WTC11 (cell line): Measurements from ENCODE around the gene PARP12. TPM values are rescaled to one million over a fixed set of nuclear protein-coding genes. Genes with fewer than 3 reads are reported as not detected.

Experiments
- ATAC-seq: fragments of 200-7000 bp; cut with Tn5 transposase; 2 replicates; pipeline ENCODE4 v1.10.0; 2021; ENCODE audit warnings: mild to moderate bottlenecking, moderate library complexity
- Bru-seq: library from RNA; stranded (reverse); fragments of 400-500 nt; gene quantifications from one replicate; lab custom pipeline; 2021; lab: Mats Ljungman, UMichigan
- CTCF ChIA-PET: fragments of 300-600 bp; sonication (Branson Sonifier 250); formaldehyde crosslinking; loops from one replicate; lab custom pipeline; 2021; ENCODE audit warnings: antibody characterized with exemption; lab: Charles Lee
- POLR2A ChIA-PET: fragments of 350-600 bp; sonication (Branson Sonifier 250); formaldehyde crosslinking; loops from one replicate; lab custom pipeline; 2021; ENCODE audit warnings: antibody characterized with exemption; lab: Charles Lee
- DNase-seq: peaks from one replicate; pipeline ENCODE4 v3.0.0; 2021; ENCODE audit warnings: low spot score
- H3K27ac Mint-ChIP-seq: 2 replicates; pipeline ENCODE4 v1.8.0; 2021; ENCODE audit warnings: mixed read lengths
- H3K27me3 Mint-ChIP-seq: 2 replicates; pipeline ENCODE4 v1.8.0; 2021; ENCODE audit warnings: low read depth, mild to moderate bottlenecking, moderate library complexity, mixed read lengths
- H3K36me3 Mint-ChIP-seq: 2 replicates; pipeline ENCODE4 v1.8.0; 2021; ENCODE audit warnings: mixed read lengths
- H3K4me1 Mint-ChIP-seq: 2 replicates; pipeline ENCODE4 v1.8.0; 2022; ENCODE audit warnings: mixed read lengths
- H3K4me3 Mint-ChIP-seq: 2 replicates; pipeline ENCODE4 v1.8.0; 2021; ENCODE audit warnings: mild to moderate bottlenecking, moderate library complexity, mixed read lengths
- H3K9me3 Mint-ChIP-seq: 2 replicates; pipeline ENCODE4 v1.8.0; 2021; ENCODE audit warnings: mixed read lengths
- ATF1 ChIP-seq: sonication (generic); formaldehyde crosslinking; IDR thresholded peaks from 2 replicates; pipeline ENCODE4 v1.8.1; 2023; ENCODE audit warnings: mild to moderate bottlenecking, moderate library complexity, missing genetic modification reagents
- ATF3 ChIP-seq: sonication (generic); formaldehyde crosslinking; conservative IDR thresholded peaks from 2 replicates; pipeline ENCODE4 v1.8.1; 2022; ENCODE audit warnings: mild to moderate bottlenecking, missing genetic modification reagents
- FOXK1 ChIP-seq: sonication (generic); formaldehyde crosslinking; IDR thresholded peaks from 2 replicates; pipeline ENCODE4 v1.8.0; 2022; ENCODE audit warnings: mild to moderate bottlenecking, moderate library complexity, missing genetic modification reagents
- FOXP4 ChIP-seq: sonication (generic); formaldehyde crosslinking; IDR thresholded peaks from 2 replicates; pipeline ENCODE4 v1.8.0; 2022; ENCODE audit warnings: mild to moderate bottlenecking, missing genetic modification reagents
- HMGXB4 ChIP-seq: sonication (generic); formaldehyde crosslinking; IDR thresholded peaks from 2 replicates; pipeline ENCODE4 v1.8.1; 2023; ENCODE audit warnings: mild to moderate bottlenecking, moderate library complexity, missing genetic modification reagents
- IRF1 ChIP-seq: sonication (generic); formaldehyde crosslinking; IDR thresholded peaks from 2 replicates; pipeline ENCODE4 v1.8.0; 2023; ENCODE audit warnings: missing genetic modification reagents
- JAZF1 ChIP-seq: fragments of 250-450 bp; sonication (Bioruptor Pico); IDR thresholded peaks from 2 replicates; pipeline ENCODE4 v1.9.0; 2021; ENCODE audit warnings: moderate library complexity, mild to moderate bottlenecking, inconsistent platforms
- JUN ChIP-seq: sonication (generic); formaldehyde crosslinking; IDR thresholded peaks from 2 replicates; pipeline ENCODE4 v1.8.0; 2023; ENCODE audit warnings: mild to moderate bottlenecking, missing genetic modification reagents
- KAT7 ChIP-seq: sonication (generic); formaldehyde crosslinking; IDR thresholded peaks from 2 replicates; pipeline ENCODE4 v1.8.1; 2023; ENCODE audit warnings: missing genetic modification reagents, mild to moderate bottlenecking, borderline replicate concordance
- MAX ChIP-seq: sonication (generic); formaldehyde crosslinking; IDR thresholded peaks from 2 replicates; pipeline ENCODE4 v1.8.0; 2022; ENCODE audit warnings: mild to moderate bottlenecking, missing genetic modification reagents
- MXD4 ChIP-seq: fragments of 250-450 bp; sonication (Bioruptor Pico); IDR thresholded peaks from 2 replicates; pipeline ENCODE4 v1.8.0; 2021; ENCODE audit warnings: mild to moderate bottlenecking, moderate library complexity, borderline replicate concordance
- NFYB ChIP-seq: sonication (generic); formaldehyde crosslinking; conservative IDR thresholded peaks from 2 replicates; pipeline ENCODE4 v1.8.0; 2022; ENCODE audit warnings: low read depth, missing genetic modification reagents
- NR2C2 ChIP-seq: sonication (generic); formaldehyde crosslinking; IDR thresholded peaks from 2 replicates; pipeline ENCODE4 v1.8.0; 2022; ENCODE audit warnings: mild to moderate bottlenecking, missing genetic modification reagents
- SMAD3 ChIP-seq: sonication (generic); formaldehyde crosslinking; IDR thresholded peaks from 2 replicates; pipeline ENCODE4 v1.8.0; 2022; ENCODE audit warnings: missing genetic modification reagents, mild to moderate bottlenecking, borderline replicate concordance
- TEAD1 ChIP-seq: sonication (generic); formaldehyde crosslinking; IDR thresholded peaks from 2 replicates; pipeline ENCODE4 v1.8.0; 2022; ENCODE audit warnings: mild to moderate bottlenecking, missing genetic modification reagents
- TP53 ChIP-seq: sonication (generic); formaldehyde crosslinking; IDR thresholded peaks from 2 replicates; pipeline ENCODE4 v1.8.1; 2023; ENCODE audit warnings: mild to moderate bottlenecking, missing genetic modification reagents
- ZBTB43 ChIP-seq: sonication (generic); formaldehyde crosslinking; IDR thresholded peaks from 2 replicates; pipeline ENCODE4 v1.8.1; 2023; ENCODE audit warnings: mild to moderate bottlenecking, missing genetic modification reagents
- ZNF121 ChIP-seq: sonication (generic); formaldehyde crosslinking; IDR thresholded peaks from 2 replicates; pipeline ENCODE4 v1.8.0; 2023; ENCODE audit warnings: missing genetic modification reagents
- ZNF219 ChIP-seq: sonication (generic); formaldehyde crosslinking; IDR thresholded peaks from 2 replicates; pipeline ENCODE4 v1.8.0; 2023; ENCODE audit warnings: missing genetic modification reagents, mild to moderate bottlenecking, borderline replicate concordance
- ZNF281 ChIP-seq: sonication (generic); formaldehyde crosslinking; IDR thresholded peaks from 2 replicates; pipeline ENCODE4 v1.8.0; 2023; ENCODE audit warnings: mild to moderate bottlenecking, missing genetic modification reagents
- ZNF317 ChIP-seq: sonication (generic); formaldehyde crosslinking; IDR thresholded peaks from 2 replicates; pipeline ENCODE4 v1.8.1; 2023; ENCODE audit warnings: low read depth, mild to moderate bottlenecking, moderate library complexity, missing genetic modification reagents, borderline replicate concordance
- ZNF416 ChIP-seq: fragments of 250-450 bp; sonication (Bioruptor Pico); IDR thresholded peaks from 2 replicates; pipeline ENCODE4 v1.9.0; 2021; ENCODE audit warnings: mild to moderate bottlenecking, inconsistent platforms
- ZNF512 ChIP-seq: sonication (generic); formaldehyde crosslinking; IDR thresholded peaks from 2 replicates; pipeline ENCODE4 v1.8.1; 2022; ENCODE audit warnings: missing genetic modification reagents, borderline replicate concordance
- long read RNA-seq, 3 experiments: library from RNA in 1 of 3; library from capped mRNA in 1 of 3; library from polyadenylated mRNA in 1 of 3; unstranded in 2 of 3; stranded (forward) in 1 of 3; transcript quantifications; one replicate each; pipeline ENCODE4 v2.0.0, GENCODE V29; 2021
- total RNA-seq: library from RNA; stranded (reverse); gene quantifications from 3 replicates; pipeline ENCODE4 v1.2.3, GENCODE V29; 2021

The PARP12 gene
- total RNA-seq = 9.1 to 10.5 TPM (median 9.5 TPM) in 3 replicates
- Bru-seq, nascent RNA = percentile 55 among the genes with signal in this experiment
- long read RNA-seq, experiment 1, transcript PARP12-201 (12 exons, 3,796 nt) = major isoform, 10 of 23 reads
- long read RNA-seq, experiment 1, partial matches to known transcripts = 4 of 23 reads
- long read RNA-seq, experiment 1, other reads (novel, unspliced or antisense) = 9 of 23 reads
- long read RNA-seq, experiment 2, transcript PARP12-201 (12 exons, 3,796 nt) = major isoform, 5 of 11 reads
- long read RNA-seq, experiment 2, partial matches to known transcripts = 1 of 11 reads
- long read RNA-seq, experiment 2, other reads (novel, unspliced or antisense) = 4 of 11 reads
- long read RNA-seq, experiment 3 = 0 reads

- Mint-ChIP-seq H3K9me3 (peaks cover 20% of the 10 kb centered on the region), H3K36me3 (peaks cover 14% of the 10 kb centered on the region), H3K27ac (no peak within 1 kb of the TSS), H3K27me3 (peaks cover 46% of the 10 kb centered on the region), H3K4me1 (peaks cover 10% of the 10 kb centered on the region; the same call in 1 of the 2 replicates), H3K4me3 (peak within 1 kb of the TSS; percentile 71)
- ChIA-PET POLR2A (no interaction called here), CTCF (interaction anchor here (0.7 to 1.8 kb wide), 3 partner anchors 17 to 577 kb away, joined by 3 to 6 read pairs (median 4); no protein-coding TSS in a partner anchor)
- ATAC-seq (peak; percentile 74), DNase-seq (peak; percentile 78)
- TF ChIP-seq ATF3 (no peak), SMAD3 (CRISPR knock-in tag) (no peak), JAZF1 (CRISPR knock-in tag) (no peak), ATF1 (CRISPR knock-in tag) (no peak), ZNF219 (CRISPR knock-in tag) (no peak), HMGXB4 (CRISPR knock-in tag) (peak; percentile 74), FOXK1 (CRISPR knock-in tag) (peak; percentile 63), ZNF416 (CRISPR knock-in tag) (0 out of 2 replicates have a peak, but pooled peaks have one; percentile 9), MAX (CRISPR knock-in tag) (peak; percentile 71), ZNF121 (CRISPR knock-in tag) (no peak), KAT7 (0 out of 2 replicates have a peak, but pooled peaks have one; percentile 34), NFYB (CRISPR knock-in tag) (peak; percentile 15; the same call in 1 of the 2 replicates), FOXP4 (CRISPR knock-in tag) (peak; percentile 85; the same call in 1 of the 2 replicates), ZNF317 (CRISPR knock-in tag) (no peak), IRF1 (CRISPR knock-in tag) (peak; percentile 98), MXD4 (CRISPR knock-in tag) (no peak), JUN (CRISPR knock-in tag) (peak; percentile 21; the same call in 1 of the 2 replicates), ZNF281 (no peak), ZBTB43 (CRISPR knock-in tag) (no peak), ZNF512 (CRISPR knock-in tag) (no peak), TP53 (CRISPR knock-in tag) (no peak), NR2C2 (CRISPR knock-in tag) (no peak), TEAD1 (no peak)
Observed at GRCh38 chr7:140062528-140063299, at the start of gene PARP12. Gene PARP12, minus strand, starts transcription at chr7:140062951. Its CDS starts 104 bp downstream, at chr7:140062847.
